HepG2 (cell line): ENCODE results near the gene RABGAP1L. TPM values are rescaled to one million over a fixed set of nuclear protein-coding genes. Genes with fewer than 3 reads are reported as not detected.

ENCODE experiments used
- ATAC-seq: fragments of 200-7000 bp; cut with Tn5 transposase; 3 replicates; pipeline ENCODE4 v1.9.1; 2020; ENCODE audit warnings: mild to moderate bottlenecking, moderate library complexity
- BruUV-seq: library from RNA; stranded (reverse); fragments of 400-500 nt; replicated peaks from 2 replicates; lab custom pipeline; 2021; lab: Mats Ljungman, UMichigan
- CTCF ChIA-PET: fragments of 300-600 bp; formaldehyde crosslinking; extraction: SDS; loops from one replicate; lab custom pipeline; 2021; ENCODE audit warnings: low total read pairs, inconsistent platforms, low intra/inter-chr PET ratio; lab: Yijun Ruan, JAX
- POLR2A ChIA-PET: fragments of 350-600 bp; sonication (Branson Sonifier 250); formaldehyde crosslinking; loops from one replicate; lab custom pipeline; 2020; ENCODE audit warnings: antibody characterized with exemption, inconsistent platforms; lab: Yijun Ruan, JAX
- DNase-seq: peaks from one replicate; pipeline ENCODE4 v3.0.0-alpha.2; 2015; ENCODE audit warnings: low spot score
- FAIRE-seq: peaks from 3 replicates; lab custom pipeline; 2011; peaks lifted over from hg19 to GRCh38; lab: Jason Lieb, UNC
- H2AFZ ChIP-seq: one replicate; pipeline ENCODE4 v1.6.1; 2011; ENCODE audit warnings: low read length, inconsistent platforms
- H3K27ac ChIP-seq: fragments of 300-600 bp; 3 replicates; pipeline ENCODE4 v1.8.0; 2011; ENCODE audit warnings: mixed run types, mild to moderate bottlenecking, mixed read lengths, low read length, inconsistent platforms; ENCODE audit not compliant: insufficient read depth; ENCODE audit errors: extremely low read length
- H3K27me3 ChIP-seq, 2 experiments: fragments of 200-600 bp in 1 of 2; 2 replicates in 1 of 2; 3 replicates in 1 of 2; pipeline versions ENCODE4 v1.6.0 to v1.8.0; 2011; ENCODE audit warnings: low read length in 2 of 2, mild to moderate bottlenecking in 2 of 2, moderate library complexity in 2 of 2, inconsistent platforms in 1 of 2; ENCODE audit not compliant: insufficient read depth in 2 of 2, control insufficient read depth in 1 of 2
- H3K36me3 ChIP-seq, 2 experiments: fragments of 200-600 bp in 1 of 2; replicated peaks in 1 of 2; 2 replicates in 1 of 2; 3 replicates in 1 of 2; pipeline versions ENCODE4 v1.5.1 to v1.8.0; 2011; ENCODE audit warnings: low read length in 2 of 2, inconsistent platforms in 1 of 2; ENCODE audit not compliant: insufficient read depth in 2 of 2, control insufficient read depth in 1 of 2
- H3K4me1 ChIP-seq: 2 replicates; pipeline ENCODE4 v1.5.1; 2012; ENCODE audit warnings: low read length, inconsistent platforms; ENCODE audit not compliant: insufficient read depth
- H3K4me2 ChIP-seq: 2 replicates; pipeline ENCODE4 v1.6.0; 2011; ENCODE audit warnings: low read depth, low read length, inconsistent platforms
- H3K4me3 ChIP-seq, 3 experiments: fragments of 200-600 bp in 1 of 3; sonication (generic), shearing (Covaris generic) in 1 of 3; replicated peaks in 1 of 3; 2 replicates each; pipeline ENCODE4 v1.5.1; 2011 to 2016; ENCODE audit warnings: low read length in 3 of 3, inconsistent platforms in 2 of 3, low read depth in 2 of 3, mild to moderate bottlenecking in 2 of 3, control low read depth in 1 of 3, mixed read lengths in 1 of 3; ENCODE audit not compliant: insufficient read depth in 1 of 3
- H3K79me2 ChIP-seq: one replicate; pipeline ENCODE4 v1.6.1; 2011; ENCODE audit warnings: low read length, inconsistent platforms; ENCODE audit not compliant: insufficient read depth
- H3K9ac ChIP-seq: 2 replicates; pipeline ENCODE4 v1.6.0; 2011; ENCODE audit warnings: mild to moderate bottlenecking, low read depth, low read length, inconsistent platforms; ENCODE audit not compliant: insufficient read depth
- H3K9me3 ChIP-seq: 2 replicates; pipeline ENCODE4 v1.5.1; 2012; ENCODE audit warnings: mild to moderate bottlenecking, low read length
- H4K20me1 ChIP-seq: 2 replicates; pipeline ENCODE4 v1.6.0; 2011; ENCODE audit warnings: inconsistent platforms, mild to moderate bottlenecking, low read length, moderate library complexity; ENCODE audit not compliant: insufficient read depth
- KLF13 ChIP-seq: sonication (generic); formaldehyde crosslinking; IDR thresholded peaks from 2 replicates; pipeline ENCODE4 v1.4.0; 2020; ENCODE audit warnings: mild to moderate bottlenecking, missing genetic modification reagents
- LCORL ChIP-seq, 2 experiments: fragments of 450-650 bp in 1 of 2; sonication (generic) in 1 of 2; formaldehyde crosslinking in 1 of 2; IDR thresholded peaks; 2 replicates each; pipeline versions ENCODE4 v1.5.0 to v1.6.1; 2017 to 2020; ENCODE audit warnings: antibody characterized with exemption in 1 of 2, missing genetic modification reagents in 1 of 2
- NPAS2 ChIP-seq: sonication (generic); formaldehyde crosslinking; IDR thresholded peaks from 2 replicates; pipeline ENCODE4 v1.8.0; 2022; ENCODE audit warnings: mild to moderate bottlenecking, missing genetic modification reagents, borderline replicate concordance
- RBAK ChIP-seq: sonication (generic); formaldehyde crosslinking; IDR thresholded peaks from 2 replicates; pipeline ENCODE4 v1.5.1; 2020; ENCODE audit warnings: mild to moderate bottlenecking, missing genetic modification reagents
- SCMH1 ChIP-seq: sonication (generic); formaldehyde crosslinking; IDR thresholded peaks from 2 replicates; pipeline ENCODE4 v1.9.0; 2021; ENCODE audit warnings: missing genetic modification reagents, mild to moderate bottlenecking, borderline replicate concordance
- SKI ChIP-seq: fragments of 450-650 bp; IDR thresholded peaks from one replicate; pipeline ENCODE4 v1.6.1; 2018; ENCODE audit warnings: mild to moderate bottlenecking; ENCODE audit not compliant: partially characterized antibody
- SMARCC2 ChIP-seq: fragments of 450-650 bp; IDR thresholded peaks from 2 replicates; pipeline ENCODE4 v1.6.1; 2017; ENCODE audit warnings: antibody characterized with exemption, mild to moderate bottlenecking
- TAF1 ChIP-seq: sonication (generic); formaldehyde crosslinking; IDR thresholded peaks from 2 replicates; pipeline ENCODE4 v1.4.0; 2020; ENCODE audit warnings: missing genetic modification reagents
- ZBTB1 ChIP-seq: sonication (generic); formaldehyde crosslinking; IDR thresholded peaks from 2 replicates; pipeline ENCODE4 v1.4.0; 2020; ENCODE audit warnings: missing genetic modification reagents, borderline replicate concordance
- ZMAT5 ChIP-seq: sonication (generic); formaldehyde crosslinking; IDR thresholded peaks from 2 replicates; pipeline ENCODE4 v1.5.0; 2020; ENCODE audit warnings: mild to moderate bottlenecking, low read depth, missing genetic modification reagents, borderline replicate concordance
- ZNF556 ChIP-seq: sonication (generic); formaldehyde crosslinking; IDR thresholded peaks from 2 replicates; pipeline ENCODE4 v1.4.0; 2020; ENCODE audit warnings: mild to moderate bottlenecking, missing genetic modification reagents, borderline replicate concordance
- ZNF687 ChIP-seq: sonication (generic); formaldehyde crosslinking; IDR thresholded peaks from 2 replicates; pipeline ENCODE4 v1.5.1; 2020; ENCODE audit warnings: mild to moderate bottlenecking, missing genetic modification reagents, moderate library complexity
- WGBS: methylation state at CpG from one replicate; pipeline ENCODE4 v1.1.6; 2017; ENCODE audit warnings: low lambda C conversion rate; 5-methylcytosine and 5-hydroxymethylcytosine counted together
- in situ Hi-C: cut with HindIII; loops from 2 replicates; pipeline ENCODE4 v1.10.0; 2017; ENCODE audit warnings: low pct_unique_long_range_greater_than_20kb; ENCODE audit not compliant: extremely low pct_ligation_motif_present
- intact Hi-C: fragments of 100-400 bp; cut with micrococcal nuclease; formaldehyde crosslinking; loops from one replicate; pipeline ENCODE4 v1.10.0; 2022; ENCODE audit not compliant: unreplicated experiment
- polyA plus RNA-seq, 8 experiments: library from polyadenylated mRNA; depleted of rRNA in 3 of 8; stranded (reverse) in 7 of 8; unstranded in 1 of 8; fragments of >200 nt; fragmentation: Illumina TruSeq in 4 of 8; extraction: Trizol in 4 of 8; gene quantifications; 2 replicates each; pipeline versions ENCODE4 v1.2.1 to v1.2.3, GENCODE V29; 2011 to 2016; ENCODE audit warnings: low read depth in 4 of 8, missing spikeins in 1 of 8, mixed read lengths in 1 of 8; ENCODE audit not compliant: insufficient read depth in 1 of 8
- total RNA-seq, 5 experiments: library from RNA; depleted of rRNA; stranded (reverse); fragments of >200 nt; fragmentation: Illumina TruSeq; extraction: Trizol; gene quantifications; 2 replicates each; pipeline ENCODE4 v1.2.3, GENCODE V29; 2016; ENCODE audit warnings: low read depth in 1 of 5

Gene RABGAP1L
- total and polyA plus RNA-seq, 2 of the 13 experiments (the other 11 are each of a cell fraction or from before 2014, with no cell fraction given) = 7.9 to 22.6 TPM

GRCh38 chr1:174892016-174892415 is 732.7 kb downstream of the RABGAP1L start:
- no peak overlapping the region for H3K9ac ChIP-seq
- no peaks in the 10 kb centered on the region for H3K9me3 ChIP-seq
- FAIRE-seq (no peak), DNase-seq (no peak), ATAC-seq (no peak)
- ChIA-PET CTCF (no interaction called here), POLR2A (no interaction called here)
- no peaks in the 10 kb centered on the region for H4K20me1 ChIP-seq
- no peak overlapping the region for H3K27ac ChIP-seq
- H3K27me3 ChIP-seq = no peaks in the 10 kb centered on the region
- no peak overlapping the region for H2AFZ ChIP-seq
- BruUV-seq = no TSS peak
- no peak overlapping the region for H3K4me3 ChIP-seq
- no peaks in the 10 kb centered on the region for H3K79me2 ChIP-seq
- 0 out of 2 replicates have a peak, but pooled peaks have one; percentile 8 for TF ChIP-seq ZNF687 (CRISPR knock-in tag)
- TF ChIP-seq ZBTB1 (CRISPR knock-in tag) = no peak
- H3K4me1 ChIP-seq = peaks cover 12% of the 10 kb centered on the region
- no peak overlapping the region for H3K4me2 ChIP-seq
- H3K36me3 ChIP-seq = no peaks in the 10 kb centered on the region
- intact Hi-C loops (no loop called here), in situ Hi-C loops (no loop called here)
- 98% methylated on average over 13 of the region's 15 CpGs for WGBS

- H3K4me2 ChIP-seq = no peak overlapping the region
- peaks cover 22% of the 10 kb centered on the region for H3K4me1 ChIP-seq
- H3K27ac ChIP-seq = no peak overlapping the region
- H3K79me2 ChIP-seq = no peaks in the 10 kb centered on the region
- ATAC-seq = no peak
- no peak overlapping the region for H3K9ac ChIP-seq
- no peaks in the 10 kb centered on the region for H3K27me3 ChIP-seq
- in situ Hi-C loops = no loop called here
- H3K36me3 ChIP-seq = no peaks in the 10 kb centered on the region
- no peak for DNase-seq
- CTCF ChIA-PET = no interaction called here
- WGBS = 94% methylated on average over 2 of the region's 2 CpGs
- no peak for FAIRE-seq
- intact Hi-C loops = no loop called here
- no peaks in the 10 kb centered on the region for H4K20me1 ChIP-seq
- TF ChIP-seq TAF1 (CRISPR knock-in tag) (no peak), SKI (no peak), KLF13 (CRISPR knock-in tag) (no peak), NPAS2 (no peak), SCMH1 (no peak), RBAK (CRISPR knock-in tag) (no peak), ZMAT5 (CRISPR knock-in tag) (no peak), LCORL (IDR thresholded peaks at IDR 0.05) (no peak), LCORL (CRISPR knock-in tag; IDR thresholded peaks at IDR 0.05) (no peak), ZNF556 (CRISPR knock-in tag) (no peak), SMARCC2 (no peak)
- TF ChIP-seq, all 625 proteins: peak for 0
- POLR2A ChIA-PET = interaction anchor here (1.1 kb wide), 1 partner anchor 60 kb away, joined by 3 read pairs; no protein-coding TSS in a partner anchor
- H2AFZ ChIP-seq = no peak overlapping the region
- H3K4me3 ChIP-seq = no peak overlapping the region
- no TSS peak for BruUV-seq
- no peaks in the 10 kb centered on the region for H3K9me3 ChIP-seq
These were observed 734.9 kb downstream of the RABGAP1L start for GRCh38 chr1:174894117-174894762.
